ENCODE data around the gene ASGR1.
"Not testable (repeated sequence)": the region's sequence is repeated elsewhere in the genome, so short reads cannot be mapped to it uniquely, and the experiment has no call there.

DNA sequence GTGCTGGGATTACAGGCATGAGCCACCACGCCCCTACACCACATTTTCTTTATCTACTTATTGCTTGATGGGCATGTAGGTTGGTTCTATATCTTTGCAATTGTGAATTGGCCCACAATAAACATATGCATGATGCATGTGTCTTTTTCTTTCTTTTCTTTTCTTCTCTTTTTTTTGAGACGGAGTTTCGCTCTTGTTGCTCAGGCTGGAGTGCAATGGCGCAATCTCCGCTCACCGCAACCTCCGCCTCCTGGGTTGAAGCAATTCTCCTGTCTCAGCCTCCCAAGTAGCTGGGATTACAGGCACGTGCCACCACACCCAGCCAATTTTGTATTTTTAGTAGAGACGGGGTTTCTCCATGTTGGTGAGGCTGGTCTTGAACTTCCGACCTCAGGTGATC, 20.7 kb downstream of the ASGR1 start:
- TF ChIP-seq, protein P1, sequence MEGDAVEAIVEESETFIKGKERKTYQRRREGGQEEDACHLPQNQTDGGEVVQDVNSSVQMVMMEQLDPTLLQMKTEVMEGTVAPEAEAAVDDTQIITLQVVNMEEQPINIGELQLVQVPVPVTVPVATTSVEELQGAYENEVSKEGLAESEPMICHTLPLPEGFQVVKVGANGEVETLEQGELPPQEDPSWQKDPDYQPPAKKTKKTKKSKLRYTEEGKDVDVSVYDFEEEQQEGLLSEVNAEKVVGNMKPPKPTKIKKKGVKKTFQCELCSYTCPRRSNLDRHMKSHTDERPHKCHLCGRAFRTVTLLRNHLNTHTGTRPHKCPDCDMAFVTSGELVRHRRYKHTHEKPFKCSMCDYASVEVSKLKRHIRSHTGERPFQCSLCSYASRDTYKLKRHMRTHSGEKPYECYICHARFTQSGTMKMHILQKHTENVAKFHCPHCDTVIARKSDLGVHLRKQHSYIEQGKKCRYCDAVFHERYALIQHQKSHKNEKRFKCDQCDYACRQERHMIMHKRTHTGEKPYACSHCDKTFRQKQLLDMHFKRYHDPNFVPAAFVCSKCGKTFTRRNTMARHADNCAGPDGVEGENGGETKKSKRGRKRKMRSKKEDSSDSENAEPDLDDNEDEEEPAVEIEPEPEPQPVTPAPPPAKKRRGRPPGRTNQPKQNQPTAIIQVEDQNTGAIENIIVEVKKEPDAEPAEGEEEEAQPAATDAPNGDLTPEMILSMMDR (IDR thresholded peaks at IDR 0.05; ENCODE audit: borderline replicate concordance, extremely low read depth, low read length, poor library complexity, severe bottlenecking) = not testable (repeated sequence)
- not testable (repeated sequence) for TF ChIP-seq EZH2 (IDR thresholded peaks at IDR 0.05; ENCODE audit: borderline replicate concordance, low read depth, low read length, severe bottlenecking)

Data from DND-41 (cell line).